CD4-positive, alpha-beta T cell treated with Interferon gamma for 1 hour (primary cell): ENCODE results near the gene SLC35A5.

Experiments
- DNase-seq: peaks from one replicate; pipeline ENCODE4 v3.0.0-alpha.2; 2020

The SLC35A5 gene

GRCh38 chr3:112627919-112628466 is 66.1 kb downstream of the SLC35A5 start:
- no peak for DNase-seq

GRCh38 chr3:112629425-112629824 is 67.6 kb downstream of the SLC35A5 start:
- DNase-seq, result no peak

- DNase-seq, result no peak
These were observed 69.4 kb downstream of the SLC35A5 start for GRCh38 chr3:112631257-112631656.

GRCh38 chr3:112632596-112632995 is 70.8 kb downstream of the SLC35A5 start:
- no peak for DNase-seq

GRCh38 chr3:112633191-112633590 is 71.3 kb downstream of the SLC35A5 start:
- DNase-seq, result no peak

- DNase-seq, result no peak
These were observed 71.9 kb downstream of the SLC35A5 start for GRCh38 chr3:112633757-112634156.

- no peak for DNase-seq
These were observed 73.1 kb downstream of the SLC35A5 start for GRCh38 chr3:112634786-112635541.
